ENCODE measurements around the gene EEPD1.
"Not testable (repeated sequence)": the region's sequence is repeated elsewhere in the genome, so short reads cannot be mapped to it uniquely, and the experiment has no call there.

Gene EEPD1

GRCh38 chr7:36129048-36129534, 24.0 kb upstream of the EEPD1 start:
- DNase-seq, result no peak

- no peak for DNase-seq
Measured at GRCh38 chr7:36130236-36130945, 22.7 kb upstream of the EEPD1 start.

- no peak for DNase-seq
Measured at GRCh38 chr7:36131026-36131425, 22.0 kb upstream of the EEPD1 start.

GRCh38 chr7:36131499-36131898, 21.6 kb upstream of the EEPD1 start:
- no peak for DNase-seq

GRCh38 chr7:36132012-36132411, 21.0 kb upstream of the EEPD1 start:
- no peak for DNase-seq

- no peak for DNase-seq
Measured at GRCh38 chr7:36135700-36136099, 17.4 kb upstream of the EEPD1 start.

- no peak for DNase-seq
Measured at GRCh38 chr7:36137258-36137657, 15.8 kb upstream of the EEPD1 start.

GRCh38 chr7:36137754-36138153, 15.3 kb upstream of the EEPD1 start:
- no peak for DNase-seq

- DNase-seq, result no peak
Measured at GRCh38 chr7:36138209-36138608, 14.8 kb upstream of the EEPD1 start.

- no peak for DNase-seq
Measured at GRCh38 chr7:36141351-36141750, 11.7 kb upstream of the EEPD1 start.

GRCh38 chr7:36141850-36142249, 11.2 kb upstream of the EEPD1 start:
- no peak for DNase-seq

- no peak for DNase-seq
Measured at GRCh38 chr7:36144189-36144588, 8.9 kb upstream of the EEPD1 start.

- no peak for DNase-seq
Measured at GRCh38 chr7:36145686-36146085, 7.4 kb upstream of the EEPD1 start.

- no peak for DNase-seq
Measured at GRCh38 chr7:36147361-36147760, 5.7 kb upstream of the EEPD1 start.

- no peak for DNase-seq
Measured at GRCh38 chr7:36148422-36149065, 4.5 kb upstream of the EEPD1 start.

GRCh38 chr7:36149240-36149639, 3.8 kb upstream of the EEPD1 start:
- DNase-seq, result not testable (repeated sequence)

- DNase-seq, result no peak
Measured at GRCh38 chr7:36149694-36150452, 3.2 kb upstream of the EEPD1 start.

- DNase-seq, result no peak
Measured at GRCh38 chr7:36151921-36152755, 916 bp upstream of the EEPD1 start.

- peak in 1 of 2 donors; percentile 25 for DNase-seq
Measured at GRCh38 chr7:36153571-36154097, 580 bp downstream of the EEPD1 start.

- DNase-seq, result no peak
Measured at GRCh38 chr7:36154255-36155212, 1.5 kb downstream of the EEPD1 start.

- no peak for DNase-seq
Measured at GRCh38 chr7:36155811-36156361, 2.8 kb downstream of the EEPD1 start.
